ENCODE results near the gene IMP4.

The IMP4 gene

DNA sequence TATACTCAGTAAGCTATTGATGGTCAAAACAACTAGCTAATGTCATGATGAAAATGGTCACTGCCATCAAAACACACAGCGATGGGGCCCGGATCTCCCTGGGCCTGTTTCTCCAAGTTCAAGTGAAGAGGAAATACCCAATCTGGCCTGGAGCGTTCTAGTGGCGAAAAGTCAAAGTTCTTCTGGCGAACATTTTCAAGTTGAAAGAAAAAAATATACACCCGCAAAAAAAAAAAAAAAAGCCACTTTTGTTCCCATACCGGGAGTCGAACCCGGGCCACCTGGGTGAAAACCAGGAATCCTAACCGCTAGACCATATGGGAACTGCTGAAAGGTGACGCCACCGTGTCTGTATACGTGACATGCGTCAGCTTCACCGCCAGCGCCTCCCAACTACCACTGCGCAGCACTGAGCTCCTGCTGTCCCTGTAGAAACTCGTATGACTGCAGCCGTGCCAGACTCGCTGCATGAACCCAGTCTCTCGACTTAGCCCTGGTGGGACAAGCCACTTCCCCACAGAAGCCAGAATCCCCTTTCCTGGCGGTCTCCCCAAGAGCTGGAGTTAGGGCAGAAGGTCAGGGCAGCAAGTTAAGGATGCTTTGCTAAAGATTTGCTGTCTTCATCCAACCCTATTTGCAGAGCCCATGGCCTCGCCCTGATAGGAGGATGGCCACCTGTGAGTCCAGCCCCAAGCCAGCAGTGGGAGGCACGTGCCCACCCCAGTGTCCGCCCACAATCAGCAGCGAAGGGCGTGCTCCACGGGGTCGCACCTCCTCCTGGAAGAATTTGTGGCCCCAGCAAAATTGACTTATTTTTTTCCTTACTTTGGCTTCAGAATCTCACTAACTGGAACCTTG, 5.6 kb upstream of the IMP4 start:
- DNase-seq (ENCODE audit: low read depth): no peak

DNA sequence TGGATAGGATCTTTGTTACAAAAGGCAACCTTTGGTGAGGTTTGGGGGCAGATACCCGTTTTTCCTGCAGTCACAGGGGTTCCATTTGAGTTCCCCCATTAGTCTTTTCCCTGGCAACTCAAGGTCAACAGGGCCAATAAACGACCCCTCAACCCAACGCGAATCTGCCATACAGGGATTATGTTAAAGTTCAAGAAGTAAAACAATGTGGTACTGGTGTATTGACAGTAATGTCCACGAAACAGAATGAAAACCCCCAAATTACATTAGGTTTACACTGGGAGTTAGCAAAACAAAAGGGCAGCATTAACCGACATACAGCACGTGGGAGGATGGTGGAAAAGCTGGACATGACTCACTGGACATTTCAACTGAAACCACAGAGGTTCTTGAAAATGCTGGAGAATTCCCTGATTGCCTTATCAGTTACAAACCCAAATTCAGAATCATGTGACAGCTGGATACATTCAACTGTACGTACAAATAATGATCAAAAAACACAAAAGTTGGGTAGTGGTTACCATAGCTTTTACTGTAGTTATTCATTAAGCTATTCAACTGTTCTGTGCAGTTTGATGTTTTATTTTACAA, 4.9 kb upstream of the IMP4 start:
- DNase-seq (ENCODE audit: low read depth): no peak

GRCh38 chr2:130338793-130339345, 3.8 kb upstream of the IMP4 start:
- no peak for DNase-seq (ENCODE audit: low read depth)

- DNase-seq (ENCODE audit: low read depth): no peak
Observed at GRCh38 chr2:130339885-130340745, 2.6 kb upstream of the IMP4 start.

- no peak for DNase-seq (ENCODE audit: low read depth)
Observed at GRCh38 chr2:130341562-130342019, 1.1 kb upstream of the IMP4 start.

DNA sequence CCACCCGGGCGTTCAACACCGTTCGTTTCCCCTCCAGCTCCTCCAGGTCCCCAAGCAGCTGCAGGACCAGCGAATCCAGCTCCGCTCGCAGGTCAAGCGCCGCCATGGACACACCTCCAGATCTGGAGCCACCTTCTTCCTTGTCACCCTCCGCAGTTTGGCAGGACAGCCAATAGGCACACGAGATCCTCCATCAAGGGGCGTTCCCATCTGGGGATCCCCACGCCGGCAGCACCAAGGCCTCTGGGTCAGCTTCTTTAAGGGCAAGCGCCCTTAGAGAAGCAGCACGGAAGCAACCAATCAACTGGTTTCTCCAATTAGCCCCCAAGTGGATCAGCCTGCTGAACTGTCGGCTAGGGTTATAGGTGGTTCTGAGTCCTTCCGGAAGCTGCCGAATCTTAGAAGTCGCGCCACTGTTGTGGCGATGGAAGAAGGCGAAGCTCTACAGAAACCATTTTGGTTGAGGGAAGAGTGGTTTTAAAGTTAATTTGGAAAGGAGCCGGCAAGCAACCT, 621 bp upstream of the IMP4 start:
- DNase-seq (ENCODE audit: low read depth): peak; percentile 78

DNA sequence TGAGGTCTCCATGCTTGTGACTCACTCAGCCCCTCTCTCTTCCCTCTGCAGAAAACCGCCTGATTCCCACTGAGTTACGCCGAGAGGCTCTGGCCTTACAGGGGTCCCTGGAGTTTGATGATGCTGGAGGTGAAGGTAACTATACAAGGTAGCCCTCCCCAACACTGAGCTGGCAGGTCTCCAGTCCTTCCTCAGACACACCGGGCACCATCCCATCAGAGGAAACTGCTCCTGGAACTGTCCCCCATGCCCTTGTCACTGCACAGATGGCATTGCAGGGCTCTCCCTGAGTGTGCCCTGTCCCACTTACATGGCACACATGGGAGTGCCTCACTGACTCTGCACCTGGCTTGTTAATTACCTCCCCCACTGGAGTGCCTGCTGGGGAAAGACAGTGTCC, 1.9 kb downstream of the IMP4 start:
- DNase-seq (ENCODE audit: low read depth): no peak

DNA sequence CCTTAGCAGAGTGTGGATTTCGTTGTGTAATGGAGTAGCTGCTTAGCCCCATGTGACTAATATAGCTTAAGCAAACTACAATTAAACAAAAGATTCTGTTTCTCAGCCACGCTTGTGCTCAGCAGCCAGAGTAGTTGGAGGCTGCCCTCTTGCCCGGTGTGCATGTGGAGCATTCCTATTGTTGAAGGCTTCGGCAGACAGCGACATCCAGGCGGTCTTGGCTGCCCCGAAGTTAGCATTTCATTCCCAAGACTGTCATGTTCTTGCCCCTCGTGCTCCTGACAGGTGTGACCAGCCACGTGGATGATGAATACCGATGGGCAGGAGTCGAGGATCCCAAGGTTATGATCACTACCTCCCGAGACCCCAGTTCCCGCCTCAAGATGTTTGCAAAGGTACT, 2.4 kb downstream of the IMP4 start:
- DNase-seq (ENCODE audit: low read depth): no peak

- no peak for DNase-seq (ENCODE audit: low read depth)
Observed at GRCh38 chr2:130345611-130346010, 2.9 kb downstream of the IMP4 start.

DNA sequence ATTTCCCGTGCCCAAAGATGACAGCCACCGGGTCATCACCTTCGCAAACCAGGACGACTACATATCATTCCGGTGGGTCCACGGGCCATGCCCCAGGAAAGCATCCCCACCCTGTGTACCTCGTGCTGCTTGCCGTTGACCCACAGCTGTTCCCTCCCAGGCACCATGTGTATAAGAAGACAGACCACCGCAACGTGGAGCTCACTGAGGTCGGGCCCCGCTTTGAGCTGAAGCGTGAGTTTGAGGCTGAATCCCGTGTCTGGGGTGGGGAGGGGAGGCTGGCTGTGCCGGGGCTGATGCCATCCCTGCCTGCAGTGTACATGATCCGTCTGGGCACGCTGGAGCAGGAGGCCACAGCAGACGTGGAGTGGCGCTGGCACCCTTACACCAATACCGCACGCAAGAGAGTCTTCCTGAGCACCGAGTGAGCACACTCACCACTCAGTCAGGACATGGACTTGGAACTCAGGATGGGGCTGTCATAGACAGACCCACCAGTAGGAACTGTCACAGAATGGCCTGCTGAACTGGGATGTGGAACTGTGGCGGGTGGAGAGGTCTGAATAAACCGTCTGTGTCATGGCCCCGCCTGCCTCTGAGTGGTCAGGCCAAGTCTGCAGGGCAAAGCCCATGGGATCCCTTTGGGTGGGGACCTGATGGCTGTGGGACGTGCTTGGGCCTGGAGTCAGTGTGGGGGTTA, 3.5 kb downstream of the IMP4 start:
- DNase-seq (ENCODE audit: low read depth): no peak

- no peak for DNase-seq (ENCODE audit: low read depth)
Observed at GRCh38 chr2:130346741-130347066, 4.0 kb downstream of the IMP4 start.

- no peak for DNase-seq (ENCODE audit: low read depth)
Observed at GRCh38 chr2:130347220-130347925, 4.7 kb downstream of the IMP4 start.

- DNase-seq (ENCODE audit: low read depth): no peak
Observed at GRCh38 chr2:130349174-130349573, 6.5 kb downstream of the IMP4 start.

DNA sequence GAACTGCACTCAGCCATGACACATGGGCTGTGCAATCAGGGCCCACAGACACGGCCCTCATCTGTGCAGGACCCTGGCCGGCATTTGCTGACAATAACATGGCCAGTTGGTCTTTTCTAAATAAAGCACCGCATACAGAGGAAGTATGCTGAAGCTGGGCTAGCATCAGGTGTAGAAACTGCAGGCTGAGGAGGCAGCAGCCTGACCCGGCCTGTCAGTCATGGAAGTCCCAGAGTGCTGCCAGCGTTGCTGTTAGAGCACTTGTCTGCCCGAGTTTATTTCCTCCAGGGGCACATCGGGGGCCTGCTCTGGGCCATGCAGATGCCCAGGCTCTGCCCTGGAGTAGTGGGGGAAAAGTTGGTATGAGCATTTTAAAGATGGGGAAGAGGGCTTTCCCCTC, 9.0 kb downstream of the IMP4 start:
- DNase-seq (ENCODE audit: low read depth): no peak

DNA sequence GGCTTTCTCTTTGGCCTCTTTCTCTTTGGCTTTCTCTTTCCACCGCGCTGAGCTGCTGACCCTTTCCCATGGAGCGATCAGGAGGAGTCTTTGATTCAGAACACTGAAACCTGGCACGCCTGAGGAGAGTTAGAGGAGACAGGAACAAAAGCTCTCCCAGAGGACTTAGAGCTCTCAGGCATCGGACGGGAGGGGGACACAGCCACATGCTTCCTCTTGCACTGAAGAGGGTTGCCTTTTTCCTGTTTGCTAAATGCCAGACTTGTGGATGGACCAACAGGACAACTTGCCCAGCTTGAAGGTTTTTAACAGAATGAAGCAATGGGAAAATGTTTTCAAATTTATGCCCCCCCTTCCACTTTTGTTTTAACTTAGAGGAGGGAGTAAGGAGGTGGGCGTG, 9.5 kb downstream of the IMP4 start:
- no peak for DNase-seq (ENCODE audit: low read depth)

- DNase-seq (ENCODE audit: low read depth): no peak
Observed at GRCh38 chr2:130353291-130354138, 10.8 kb downstream of the IMP4 start.

- no peak for DNase-seq (ENCODE audit: low read depth)
Observed at GRCh38 chr2:130354139-130354428, 11.4 kb downstream of the IMP4 start.

DNA sequence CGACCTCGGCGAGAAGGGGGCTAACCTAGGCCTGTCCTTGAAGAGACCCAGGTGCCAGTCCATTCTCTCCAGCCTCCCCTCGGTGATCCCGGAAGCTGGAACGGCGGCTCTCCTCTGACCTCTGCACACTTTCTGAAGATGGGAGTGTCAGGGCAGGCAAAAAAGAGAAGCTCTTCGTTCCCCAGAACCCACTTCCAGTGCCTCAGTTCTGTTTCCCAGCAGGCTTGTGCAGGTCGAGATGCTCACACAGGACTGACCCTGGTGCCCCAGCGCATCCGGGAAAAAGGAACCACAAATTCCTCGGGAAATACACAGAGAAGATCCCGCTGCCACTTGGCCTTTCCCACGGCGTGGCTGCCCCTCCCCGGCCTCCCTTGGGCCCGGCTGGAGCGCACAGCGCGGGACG, 12.5 kb downstream of the IMP4 start:
- no peak for DNase-seq (ENCODE audit: low read depth)

GRCh38 chr2:130355578-130356431, 13.1 kb downstream of the IMP4 start, which contains the start of gene PTPN18:
Gene PTPN18, plus strand, starts transcription at chr2:130356056. Its CDS starts 52 bp downstream, at chr2:130356108.
- peak; percentile 46 for DNase-seq (ENCODE audit: low read depth)

Data from CMK (cell line).